Type B pancreatic cell (in vitro differentiated cells): ENCODE measurements around the gene RFX1. TPM values are rescaled to one million over a fixed set of nuclear protein-coding genes. Genes with fewer than 3 reads are reported as not detected.
"Not testable (repeated sequence)": the region's sequence is repeated elsewhere in the genome, so short reads cannot be mapped to it uniquely, and the experiment has no call there.

Experiments
- DNase-seq: peaks from one replicate; pipeline ENCODE4 v3.0.0; 2021; ENCODE audit warnings: mixed read lengths; ENCODE audit not compliant: unreplicated experiment; ENCODE audit errors: extremely low spot score
- H3K27ac Mint-ChIP-seq: 2 replicates; pipeline ENCODE4 v1.8.0; 2021; ENCODE audit warnings: mild to moderate bottlenecking, mixed read lengths
- H3K27me3 Mint-ChIP-seq: 2 replicates; pipeline ENCODE4 v1.8.0; 2021; ENCODE audit warnings: mixed read lengths
- H3K36me3 Mint-ChIP-seq: 2 replicates; pipeline ENCODE4 v1.8.0; 2021; ENCODE audit warnings: mixed read lengths
- H3K4me1 Mint-ChIP-seq: one replicate; pipeline ENCODE4 v1.8.0; 2021; ENCODE audit warnings: mixed read lengths; ENCODE audit not compliant: unreplicated experiment
- H3K4me3 Mint-ChIP-seq: 2 replicates; pipeline ENCODE4 v1.8.0; 2021; ENCODE audit warnings: mild to moderate bottlenecking, mixed read lengths
- H3K9me3 Mint-ChIP-seq: 2 replicates; pipeline ENCODE4 v1.8.0; 2021; ENCODE audit warnings: mixed read lengths
- total RNA-seq: library from RNA; stranded (reverse); gene quantifications from 2 replicates; pipeline ENCODE4 v1.2.1, GENCODE V29; 2021; ENCODE audit warnings: low replicate concordance
- TF ChIP-seq, protein P1 (sequence below): fragments of 200-600 bp; sonication (generic); conservative IDR thresholded peaks from 2 replicates; pipeline ENCODE4 v1.5.0; 2021; ENCODE audit warnings: antibody characterized with exemption, mild to moderate bottlenecking

RFX1 gene
- total RNA-seq, 1 donor from 2014 or later, result 19.3 TPM

- H3K36me3 Mint-ChIP-seq, result peaks cover 4% of the 10 kb centered on the region
- no peaks in the 10 kb centered on the region for H3K9me3 Mint-ChIP-seq
- DNase-seq, result no peak
- TF ChIP-seq, protein P1, sequence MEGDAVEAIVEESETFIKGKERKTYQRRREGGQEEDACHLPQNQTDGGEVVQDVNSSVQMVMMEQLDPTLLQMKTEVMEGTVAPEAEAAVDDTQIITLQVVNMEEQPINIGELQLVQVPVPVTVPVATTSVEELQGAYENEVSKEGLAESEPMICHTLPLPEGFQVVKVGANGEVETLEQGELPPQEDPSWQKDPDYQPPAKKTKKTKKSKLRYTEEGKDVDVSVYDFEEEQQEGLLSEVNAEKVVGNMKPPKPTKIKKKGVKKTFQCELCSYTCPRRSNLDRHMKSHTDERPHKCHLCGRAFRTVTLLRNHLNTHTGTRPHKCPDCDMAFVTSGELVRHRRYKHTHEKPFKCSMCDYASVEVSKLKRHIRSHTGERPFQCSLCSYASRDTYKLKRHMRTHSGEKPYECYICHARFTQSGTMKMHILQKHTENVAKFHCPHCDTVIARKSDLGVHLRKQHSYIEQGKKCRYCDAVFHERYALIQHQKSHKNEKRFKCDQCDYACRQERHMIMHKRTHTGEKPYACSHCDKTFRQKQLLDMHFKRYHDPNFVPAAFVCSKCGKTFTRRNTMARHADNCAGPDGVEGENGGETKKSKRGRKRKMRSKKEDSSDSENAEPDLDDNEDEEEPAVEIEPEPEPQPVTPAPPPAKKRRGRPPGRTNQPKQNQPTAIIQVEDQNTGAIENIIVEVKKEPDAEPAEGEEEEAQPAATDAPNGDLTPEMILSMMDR, result no peak
- H3K4me3 Mint-ChIP-seq, result no peak overlapping the region
- peaks cover 11% of the 10 kb centered on the region for H3K27me3 Mint-ChIP-seq
- H3K4me1 Mint-ChIP-seq, result peaks cover 8% of the 10 kb centered on the region
- no peak overlapping the region for H3K27ac Mint-ChIP-seq
These were observed 76.2 kb downstream of the RFX1 start for GRCh38 chr19:13929956-13930355.

GRCh38 chr19:13929340-13929739 lies 76.8 kb downstream of the RFX1 start:
- Mint-ChIP-seq H3K27ac (no peak overlapping the region), H3K4me1 (peaks cover 8% of the 10 kb centered on the region), H3K9me3 (no peaks in the 10 kb centered on the region), H3K27me3 (peaks cover 9% of the 10 kb centered on the region), H3K4me3 (no peak overlapping the region), H3K36me3 (peaks cover 7% of the 10 kb centered on the region)
- no peak for DNase-seq
- TF ChIP-seq, protein P1, result no peak

DNA sequence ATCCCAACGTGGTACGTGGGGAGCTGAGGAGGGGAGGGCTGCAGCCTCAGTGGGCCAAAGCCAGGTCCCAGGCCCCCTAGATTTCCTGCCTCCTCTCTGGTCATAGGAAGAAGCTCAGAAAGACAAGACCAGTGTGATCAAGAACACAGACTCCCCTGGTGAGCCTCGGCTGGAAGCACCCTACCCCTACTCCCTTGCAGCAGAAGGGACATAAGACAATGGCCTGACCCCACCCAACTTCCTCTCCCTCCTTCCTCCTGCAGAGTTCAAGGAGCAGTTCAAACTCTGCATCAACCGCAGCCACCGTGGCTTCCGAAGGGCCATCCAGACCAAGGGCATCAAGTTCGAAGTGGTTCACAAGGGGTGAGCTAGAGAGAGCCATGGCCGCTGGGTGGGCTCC lies 79.4 kb downstream of the RFX1 start:
- Mint-ChIP-seq H3K27me3 (no peaks in the 10 kb centered on the region), H3K27ac (no peak overlapping the region), H3K9me3 (no peaks in the 10 kb centered on the region), H3K4me1 (no peaks in the 10 kb centered on the region), H3K36me3 (peaks cover 16% of the 10 kb centered on the region), H3K4me3 (no peak overlapping the region)
- DNase-seq, result no peak
- TF ChIP-seq, protein P1, result no peak

DNA sequence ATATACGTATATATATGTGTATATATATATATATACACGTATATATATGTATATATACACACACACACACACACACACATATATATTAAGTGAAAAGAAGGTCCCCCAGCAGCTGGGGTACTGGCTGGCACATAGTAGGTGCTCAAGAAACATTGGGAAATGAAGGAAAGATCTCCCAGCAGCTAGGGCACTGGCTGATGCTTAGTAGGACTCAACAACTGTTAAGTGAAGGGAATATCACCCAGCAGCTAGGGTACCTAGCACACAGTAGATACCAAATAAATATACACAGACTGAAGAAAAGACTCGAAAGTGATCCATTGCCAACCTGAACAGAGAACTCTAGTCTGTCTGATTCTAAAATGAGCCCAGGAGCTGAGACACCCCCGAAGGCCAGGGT lies 80.1 kb downstream of the RFX1 start:
- H3K9me3 Mint-ChIP-seq, result no peaks in the 10 kb centered on the region

GRCh38 chr19:13923194-13923987 lies 82.7 kb downstream of the RFX1 start:
- Mint-ChIP-seq H3K9me3 (no peaks in the 10 kb centered on the region), H3K27ac (no peak overlapping the region), H3K4me3 (no peak overlapping the region), H3K4me1 (no peaks in the 10 kb centered on the region), H3K36me3 (peaks cover 25% of the 10 kb centered on the region), H3K27me3 (no peaks in the 10 kb centered on the region)
- no peak for DNase-seq
- TF ChIP-seq, protein P1, result no peak

More for the DNA sequence above, 80.1 kb downstream of the RFX1 start:
- Mint-ChIP-seq H3K27me3 (no peaks in the 10 kb centered on the region), H3K27ac (no peak overlapping the region), H3K36me3 (peaks cover 23% of the 10 kb centered on the region), H3K4me3 (no peak overlapping the region), H3K4me1 (no peaks in the 10 kb centered on the region)
- DNase-seq, result no peak
- TF ChIP-seq, protein P1, result no peak

- not testable (repeated sequence) for H3K4me3 Mint-ChIP-seq, H3K27ac Mint-ChIP-seq, H3K4me1 Mint-ChIP-seq
These were observed 84.0 kb downstream of the RFX1 start for GRCh38 chr19:13922118-13922517.

More at GRCh38 chr19:13922118-13922517, 84.0 kb downstream of the RFX1 start:
- not testable (repeated sequence) for DNase-seq, H3K27me3 Mint-ChIP-seq, H3K9me3 Mint-ChIP-seq
- H3K36me3 Mint-ChIP-seq, result peaks cover 25% of the 10 kb centered on the region
